ENCODE results near the gene RASSF8.

GRCh38 chr12:26043135-26044006 lies 84.9 kb downstream of the RASSF8 start:
- no peak for TF ChIP-seq CTCF (IDR thresholded peaks at IDR 0.05; ENCODE audit: insufficient read depth, low read length, poor library complexity, severe bottlenecking)
- no peak for TF ChIP-seq EZH2phosphoT487 (conservative IDR thresholded peaks at IDR 0.05; ENCODE audit: low read length)

Measured in SU-DHL-6 (cell line).